NT2/D1 (cell line): ENCODE data around the gene WDR20.

ENCODE experiments used
- SUZ12 ChIP-seq: IDR thresholded peaks from 2 replicates; pipeline ENCODE4 v1.6.1; 2011; ENCODE audit not compliant: insufficient read length, insufficient read depth; ENCODE audit errors: extremely low read depth
- YY1 ChIP-seq: IDR thresholded peaks from 2 replicates; pipeline ENCODE4 v1.6.1; 2011; ENCODE audit not compliant: insufficient read length, insufficient read depth
- ZNF274 ChIP-seq: IDR thresholded peaks from 2 replicates; pipeline ENCODE4 v1.6.1; 2011; ENCODE audit warnings: mild to moderate bottlenecking, low read depth, low read length

- TF ChIP-seq ZNF274, result no peak
- no peak for TF ChIP-seq YY1
- TF ChIP-seq SUZ12, result no peak
These were observed 95.7 kb downstream of the WDR20 start for GRCh38 chr14:102235275-102235897.
